Frontal cortex (tissue), 4 donors: ENCODE measurements around the gene MCF2L. TPM values are rescaled to one million over a fixed set of nuclear protein-coding genes. Genes with fewer than 3 reads are reported as not detected.
"Not testable (repeated sequence)": the region's sequence is repeated elsewhere in the genome, so short reads cannot be mapped to it uniquely, and the experiment has no call there.

Source experiments
- DNase-seq, 2 donors: peaks; one replicate each; pipeline ENCODE4 v3.0.0; 2012; ENCODE audit warnings: low spot score in 2 of 2
- FAIRE-seq: peaks from 2 replicates; lab custom pipeline; 2012; peaks lifted over from hg19 to GRCh38; lab: Jason Lieb, UNC
- total RNA-seq: library from RNA; depleted of rRNA; stranded (reverse); fragments of >200 nt; gene quantifications from one replicate; pipeline ENCODE4 v1.2.3, GENCODE V29; 2014
- donor health status: control.
- donor health status: control.
- donor health status: control.

MCF2L gene
- total RNA-seq, 1 donor from 2014 or later, result 137 TPM

DNA sequence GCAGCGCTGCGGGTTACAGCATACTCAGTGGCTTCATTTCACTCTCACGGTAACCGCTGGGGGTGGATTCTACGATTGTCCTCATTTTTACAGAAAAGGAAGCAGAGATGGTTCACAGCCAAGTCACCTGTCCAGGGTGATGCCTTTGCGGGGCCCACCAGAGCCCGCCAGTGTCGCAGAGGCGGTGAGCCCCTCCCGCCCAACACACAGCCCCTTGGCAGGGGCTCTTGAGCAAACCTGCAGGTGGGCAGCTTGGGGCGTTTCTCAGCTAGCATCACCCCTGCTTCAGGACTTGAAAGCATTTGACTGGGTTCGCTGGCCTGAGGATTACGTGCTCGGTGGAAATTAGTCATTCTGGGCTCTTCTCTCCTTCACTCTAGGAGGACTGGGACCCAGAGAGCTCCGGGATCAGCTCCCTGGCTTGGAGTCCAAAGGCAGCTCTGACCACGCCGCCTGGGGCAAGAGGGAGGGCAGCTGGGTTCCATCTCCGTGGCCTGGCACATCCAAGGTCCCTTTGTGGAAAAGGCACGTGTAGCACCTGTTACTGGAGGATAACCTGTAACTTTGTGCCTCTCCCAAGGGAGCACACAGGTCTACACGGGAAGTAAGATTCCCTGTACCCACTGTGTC lies 74.1 kb downstream of the MCF2L start:
- FAIRE-seq (no peak), DNase-seq (no peak)

DNA sequence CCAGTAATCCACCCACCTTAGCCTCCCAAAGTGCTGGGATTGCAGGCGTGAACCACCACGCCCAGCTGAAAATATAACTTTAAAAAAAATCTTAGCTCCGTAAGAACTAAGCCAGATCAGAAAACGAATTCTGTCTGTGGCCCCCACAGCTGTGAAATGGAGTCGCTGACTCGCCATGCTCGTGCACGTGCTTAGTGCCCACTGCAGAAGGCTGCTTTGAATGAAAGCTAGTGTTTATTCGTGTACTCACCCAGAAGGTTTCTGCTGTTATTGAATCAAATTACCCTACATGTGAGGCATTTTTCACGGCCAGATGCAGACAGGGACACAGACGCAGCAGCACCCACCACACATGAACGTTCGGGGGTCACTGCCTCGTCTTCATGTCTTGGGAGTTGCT lies 74.9 kb downstream of the MCF2L start:
- FAIRE-seq, result no peak
- no peak for DNase-seq

- peak; percentile 72 to 74 for DNase-seq
- no peak for FAIRE-seq
Measured at GRCh38 chr13:113044391-113045114, 75.5 kb downstream of the MCF2L start.

DNA sequence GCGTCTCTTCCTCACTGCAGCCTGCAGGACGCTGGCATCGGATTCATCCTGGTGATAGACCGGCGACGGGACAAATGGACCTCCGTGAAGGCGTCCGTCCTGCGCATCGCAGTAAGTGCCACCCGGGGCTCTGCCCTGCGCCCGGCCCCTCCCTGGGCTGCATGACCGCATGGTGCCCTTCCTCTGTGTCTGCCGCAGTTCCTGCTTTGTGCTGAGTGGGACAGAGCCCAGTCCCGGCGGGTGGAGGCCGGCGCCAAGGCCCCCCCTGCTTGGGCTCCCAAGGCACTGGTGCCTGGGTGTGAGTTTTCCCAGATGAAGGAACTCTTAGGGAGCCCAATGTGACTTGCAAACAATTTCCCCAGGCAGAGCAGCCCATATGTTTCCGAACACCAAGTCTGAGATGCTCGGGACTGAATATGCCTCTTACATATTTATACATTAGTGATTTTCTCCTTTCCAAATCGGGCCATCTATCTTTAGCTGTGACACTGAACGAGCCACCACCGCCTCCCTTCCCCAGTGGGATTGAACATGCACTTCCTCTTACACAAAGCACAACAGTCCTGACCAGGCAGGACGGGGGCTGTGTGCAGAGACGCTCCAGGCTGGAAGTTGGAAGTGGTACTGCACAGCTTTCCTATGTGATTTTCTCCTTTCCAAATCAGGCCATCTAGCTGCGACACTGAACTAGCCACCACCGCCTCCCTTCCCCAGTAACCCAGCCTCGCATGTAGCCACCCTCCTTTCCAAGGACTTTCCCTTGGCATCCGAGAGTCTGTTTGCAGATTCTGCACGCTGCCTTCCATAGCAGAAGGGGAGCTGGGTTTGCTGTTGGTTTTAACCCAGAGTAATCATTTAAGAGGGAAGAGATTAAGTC lies 76.5 kb downstream of the MCF2L start:
- no peak for FAIRE-seq
- no peak for DNase-seq

DNA sequence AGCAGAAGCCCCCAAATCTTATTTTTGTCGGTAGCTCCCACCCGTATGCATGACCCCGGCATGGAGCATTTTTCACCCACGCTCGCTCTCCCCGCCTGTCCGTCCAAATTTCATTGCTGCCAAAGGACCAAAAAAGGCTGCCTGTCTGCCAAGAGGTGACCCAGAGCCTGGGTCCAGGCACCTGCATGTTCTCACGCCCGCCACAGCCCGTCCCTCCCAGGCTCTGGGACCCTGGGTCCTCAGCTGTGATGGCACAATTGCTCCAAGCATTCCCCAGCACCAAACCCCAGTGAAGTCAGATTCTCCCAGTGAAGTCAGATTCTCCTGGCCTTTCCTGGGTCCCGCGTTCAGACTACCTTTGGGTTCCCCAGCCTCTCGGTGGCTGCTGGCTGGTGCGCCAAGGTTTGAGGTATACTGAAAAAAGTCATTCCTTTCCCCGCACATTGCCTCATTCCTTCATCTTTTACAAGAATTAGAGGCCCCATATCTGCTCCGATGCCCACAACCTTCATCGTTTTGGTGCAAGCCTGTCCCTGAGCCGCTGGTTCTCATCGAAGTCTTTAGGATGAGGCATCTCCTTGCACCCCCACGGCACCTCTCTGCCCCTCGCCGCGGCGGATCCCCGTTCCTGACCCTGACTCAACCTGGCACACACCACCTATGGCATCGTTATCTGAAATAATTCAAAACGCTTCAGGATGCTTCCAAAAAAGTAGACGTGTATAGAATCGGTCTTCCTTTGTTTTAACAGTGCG lies 77.3 kb downstream of the MCF2L start:
- no peak for DNase-seq

DNA sequence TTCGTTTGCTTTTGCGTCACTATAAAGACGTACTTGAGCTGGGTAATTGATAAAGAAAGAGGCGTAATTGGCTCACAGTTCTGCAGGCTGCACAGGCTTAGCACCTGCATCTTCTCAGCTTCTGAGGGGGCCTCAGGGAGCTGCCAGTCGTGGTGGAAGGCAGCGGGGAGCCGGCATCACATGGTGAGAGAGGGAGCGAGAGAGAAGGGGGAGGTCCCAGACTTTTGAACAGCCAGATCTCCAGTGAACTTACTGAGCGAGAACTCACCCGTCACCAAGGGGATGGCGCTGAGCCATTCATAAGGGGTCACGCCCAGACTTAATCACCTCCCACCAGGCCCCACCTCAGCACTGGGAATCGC lies 77.8 kb downstream of the MCF2L start:
- DNase-seq, result no peak
- FAIRE-seq, result no peak

More for the DNA sequence above, 77.3 kb downstream of the MCF2L start:
- FAIRE-seq, result no peak

DNA sequence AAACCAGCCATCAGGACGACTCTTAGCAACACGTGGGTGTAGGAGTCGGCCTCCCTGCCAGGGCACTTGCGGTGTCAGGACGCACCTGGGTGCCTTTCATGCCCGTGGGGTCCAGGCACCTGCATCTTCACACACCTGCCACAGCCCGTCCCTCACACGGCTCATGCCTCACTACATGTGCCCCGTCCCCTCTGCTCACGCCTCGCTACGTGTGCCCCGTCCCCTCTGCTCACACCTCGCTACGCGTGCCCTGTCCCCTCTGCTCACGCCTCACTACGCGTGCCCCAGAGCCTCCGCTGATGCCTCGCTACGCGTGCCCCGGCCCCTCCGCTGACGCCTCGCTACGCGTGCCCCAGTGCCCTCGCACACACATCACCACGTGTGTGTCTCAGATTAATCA lies 78.6 kb downstream of the MCF2L start:
- DNase-seq (no peak), FAIRE-seq (no peak)

- DNase-seq (no peak), FAIRE-seq (no peak)
Measured at GRCh38 chr13:113048766-113049165, 79.8 kb downstream of the MCF2L start.

- DNase-seq (no peak), FAIRE-seq (no peak)
Measured at GRCh38 chr13:113049521-113049941, 80.5 kb downstream of the MCF2L start.

DNA sequence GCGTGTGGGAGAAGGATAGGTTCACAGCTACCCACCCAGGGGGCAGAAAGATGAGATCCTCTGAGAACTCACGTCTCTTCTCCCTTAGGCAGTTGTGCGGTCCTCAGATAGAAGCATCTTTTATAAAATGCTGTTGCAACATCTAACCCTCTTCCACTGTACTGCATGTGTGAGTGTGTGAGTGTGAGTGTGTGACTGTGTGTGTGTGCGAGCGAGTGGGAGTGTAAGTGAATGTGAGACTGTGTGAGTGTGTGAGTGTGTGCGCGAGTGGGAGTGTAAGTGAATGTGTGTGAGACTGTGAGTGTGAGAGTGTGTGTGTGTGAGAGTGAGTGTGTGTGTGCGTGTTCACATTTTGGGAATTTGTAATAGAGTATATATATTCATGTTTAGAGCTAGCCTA lies 81.0 kb downstream of the MCF2L start:
- DNase-seq (no peak), FAIRE-seq (no peak)

DNA sequence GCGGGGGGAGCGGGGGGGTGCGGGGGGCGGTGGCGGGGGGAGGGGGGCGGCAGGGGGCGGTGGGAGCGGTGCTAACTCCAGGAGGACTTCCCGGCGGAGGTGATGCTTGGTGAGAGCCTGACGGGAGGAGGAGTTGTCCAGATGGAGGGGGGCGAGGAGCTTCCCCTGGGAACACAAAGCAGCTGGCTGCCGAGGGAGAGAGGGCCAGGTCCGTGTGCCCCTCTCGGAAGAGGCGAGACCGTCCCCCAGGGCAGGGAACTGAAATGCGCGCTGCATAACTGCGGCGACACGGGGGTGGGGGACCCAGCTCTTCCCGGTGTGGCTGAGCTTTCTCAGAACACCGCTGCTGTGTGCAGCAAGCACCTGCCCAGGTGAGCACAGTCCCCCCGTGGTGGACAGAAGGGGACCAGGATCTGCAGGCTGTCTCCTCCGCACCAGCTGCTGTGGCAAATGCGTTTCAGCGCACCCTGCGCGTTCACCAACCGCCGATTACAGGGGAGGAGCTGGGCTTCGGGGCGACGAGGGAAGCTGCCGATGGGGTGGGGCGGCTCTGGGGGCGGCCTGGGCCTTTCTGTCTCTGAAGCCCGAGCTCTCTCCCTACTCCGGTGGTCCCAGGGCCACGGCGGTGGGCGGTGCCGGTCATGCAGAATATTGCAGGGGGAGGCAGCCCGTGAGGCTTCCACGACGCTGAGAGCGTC lies 81.9 kb downstream of the MCF2L start:
- FAIRE-seq, result no peak

GRCh38 chr13:113051641-113052040 lies 82.6 kb downstream of the MCF2L start:
- FAIRE-seq, result no peak
- DNase-seq, result no peak

More for the DNA sequence above, 81.9 kb downstream of the MCF2L start:
- DNase-seq, result no peak

GRCh38 chr13:113052206-113052605 lies 83.2 kb downstream of the MCF2L start:
- FAIRE-seq, result no peak
- DNase-seq, result no peak

DNA sequence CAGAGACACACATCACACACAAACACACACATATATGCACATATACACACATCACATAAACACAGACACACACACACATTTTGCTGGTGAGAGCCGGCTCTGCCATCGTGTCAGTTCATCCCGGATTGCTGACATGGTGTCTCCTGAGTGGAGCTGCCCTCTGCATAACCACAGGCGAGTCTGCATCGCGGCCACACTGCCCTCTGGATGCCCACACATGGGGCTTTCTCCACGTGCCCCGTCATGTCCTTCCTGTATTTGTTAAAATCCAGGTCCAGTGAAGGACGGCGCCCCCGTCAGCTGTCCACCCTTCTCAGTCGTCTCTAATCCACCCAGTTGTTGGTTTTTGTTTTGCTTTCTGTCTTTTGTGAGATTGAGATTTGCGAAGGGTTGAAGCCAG lies 84.0 kb downstream of the MCF2L start:
- DNase-seq, result no peak
- FAIRE-seq, result no peak

DNA sequence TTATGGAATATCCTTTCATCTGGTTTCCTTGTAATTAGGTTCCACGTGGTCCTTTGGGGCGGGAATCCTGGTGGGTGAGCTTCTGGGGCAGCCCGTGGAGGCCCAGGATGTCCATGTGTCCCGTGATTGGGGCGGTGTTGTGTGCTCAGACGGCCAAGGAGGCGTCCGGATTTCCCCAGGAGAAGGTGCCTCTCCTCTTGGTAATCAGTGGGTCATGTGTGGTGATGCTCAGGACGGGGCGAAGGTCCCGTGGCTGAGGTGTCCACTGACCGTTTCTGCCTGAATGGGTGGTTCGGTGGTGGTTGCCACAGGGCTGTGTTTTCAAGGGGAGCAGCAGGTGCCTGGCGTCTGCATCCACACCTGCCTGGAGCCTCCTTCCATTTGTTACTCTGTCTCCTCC lies 84.4 kb downstream of the MCF2L start:
- DNase-seq (no peak), FAIRE-seq (no peak)

DNA sequence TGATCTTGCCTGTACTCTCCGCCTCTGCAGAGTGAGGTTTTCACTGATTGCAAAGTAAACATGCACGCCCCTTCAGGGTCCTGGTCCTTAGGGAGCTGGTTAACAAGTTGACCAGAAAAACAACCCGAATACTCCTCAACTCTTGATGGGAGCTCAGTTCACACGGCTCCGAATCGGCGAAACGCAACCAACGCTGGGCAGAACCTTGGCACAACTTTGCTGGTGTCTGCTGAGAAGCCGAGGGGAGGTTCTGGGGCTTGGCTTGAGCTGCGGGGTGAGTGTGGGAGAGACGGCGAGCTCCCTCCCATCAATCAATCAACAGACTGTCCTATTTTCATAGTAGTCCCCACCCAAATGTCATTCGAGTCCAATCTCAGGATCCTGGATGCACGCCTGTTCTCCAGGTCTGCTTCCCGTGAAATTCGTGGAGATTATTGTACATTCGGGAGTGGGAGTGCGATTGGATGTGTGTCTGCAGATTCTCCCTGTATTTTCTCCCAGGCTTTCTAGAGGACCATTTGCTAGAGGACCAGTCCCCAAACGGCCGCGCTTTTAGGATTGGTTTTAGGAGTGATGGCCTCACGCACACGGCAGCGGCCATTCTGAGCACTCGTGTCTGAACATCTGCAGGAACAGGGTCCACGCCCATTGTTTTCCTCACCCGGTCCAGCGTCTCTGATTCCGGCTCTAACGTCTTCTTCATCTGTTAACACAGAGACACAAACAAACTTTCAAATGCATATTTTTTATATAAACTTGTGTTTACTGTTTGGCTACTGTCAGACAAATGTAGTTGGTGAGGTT lies 85.0 kb downstream of the MCF2L start:
- FAIRE-seq, result no peak
- DNase-seq, result no peak

DNA sequence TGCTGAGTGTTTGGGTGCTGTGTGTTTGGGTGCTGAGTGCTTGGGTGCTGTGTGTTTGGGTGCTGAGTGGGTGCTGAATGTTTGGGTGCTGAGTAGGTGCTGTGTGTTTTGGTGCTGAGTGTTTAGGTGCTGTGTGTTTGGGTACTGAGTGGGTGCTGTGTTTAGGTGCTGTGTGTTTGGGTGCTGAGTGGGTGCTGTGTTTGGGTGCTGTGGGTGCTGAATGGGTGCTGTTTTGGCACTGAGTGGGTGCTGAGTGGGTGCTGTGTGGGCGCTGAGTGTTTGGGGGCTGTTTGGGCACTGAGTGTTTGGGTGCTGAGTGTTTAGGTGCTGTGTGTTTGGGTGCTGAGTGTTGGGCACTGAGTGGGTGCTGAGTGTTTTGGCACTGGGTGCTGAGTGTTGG lies 88.1 kb downstream of the MCF2L start:
- no peak for FAIRE-seq
- no peak for DNase-seq

- not testable (repeated sequence) for FAIRE-seq, DNase-seq
Measured at GRCh38 chr13:113057559-113057958, 88.5 kb downstream of the MCF2L start.
